OCI-M2 (cell line): ENCODE measurements around the gene C11orf21.
"Not testable (repeated sequence)": the region's sequence is repeated elsewhere in the genome, so short reads cannot be mapped to it uniquely, and the experiment has no call there.

Experiments used
- DNase-seq: peaks from one replicate; lab custom pipeline; 2025; ENCODE audit not compliant: unreplicated experiment; lab: John Stamatoyannopoulos, UW

C11orf21 gene

GRCh38 chr11:2297623-2298030 lies 4.1 kb downstream of the C11orf21 start:
- no peak for DNase-seq

GRCh38 chr11:2296913-2297622 lies 4.7 kb downstream of the C11orf21 start:
- no peak for DNase-seq

GRCh38 chr11:2295971-2296912 lies 5.5 kb downstream of the C11orf21 start:
- DNase-seq, result no peak

- no peak for DNase-seq
These were observed 6.8 kb downstream of the C11orf21 start for GRCh38 chr11:2294926-2295290.

- no peak for DNase-seq
These were observed 7.5 kb downstream of the C11orf21 start for GRCh38 chr11:2293984-2294925.

- DNase-seq, result no peak
These were observed 8.2 kb downstream of the C11orf21 start for GRCh38 chr11:2293531-2293971.

- no peak for DNase-seq
These were observed 11.3 kb downstream of the C11orf21 start for GRCh38 chr11:2290351-2290841.

- DNase-seq, result no peak
These were observed 11.9 kb downstream of the C11orf21 start for GRCh38 chr11:2289859-2290258.

- no peak for DNase-seq
These were observed 12.4 kb downstream of the C11orf21 start for GRCh38 chr11:2289350-2289749.

GRCh38 chr11:2287091-2287490 lies 14.6 kb downstream of the C11orf21 start:
- DNase-seq, result no peak

- DNase-seq, result not testable (repeated sequence)
These were observed 15.4 kb downstream of the C11orf21 start for GRCh38 chr11:2286350-2286749.

- no peak for DNase-seq
These were observed 21.5 kb downstream of the C11orf21 start for GRCh38 chr11:2280208-2280607.

- no peak for DNase-seq
These were observed 23.7 kb downstream of the C11orf21 start for GRCh38 chr11:2277933-2278523.

GRCh38 chr11:2277008-2277346 lies 24.7 kb downstream of the C11orf21 start:
- DNase-seq, result no peak

GRCh38 chr11:2276280-2277007 lies 25.3 kb downstream of the C11orf21 start:
- no peak for DNase-seq

- no peak for DNase-seq
These were observed 26.1 kb downstream of the C11orf21 start for GRCh38 chr11:2275334-2276279.

- DNase-seq, result no peak
These were observed 27.9 kb downstream of the C11orf21 start for GRCh38 chr11:2273771-2274170.

- DNase-seq, result no peak
These were observed 28.4 kb downstream of the C11orf21 start for GRCh38 chr11:2273311-2273710.

GRCh38 chr11:2272946-2273280 lies 28.8 kb downstream of the C11orf21 start:
- DNase-seq, result no peak
